Fibroblast of villous mesenchyme (primary cell): ENCODE results near the gene NTM. TPM values are rescaled to one million over a fixed set of nuclear protein-coding genes. Genes with fewer than 3 reads are reported as not detected.

Source experiments
- DNase-seq: peaks from one replicate; pipeline ENCODE4 v3.0.0-alpha.2; 2010; ENCODE audit warnings: low read depth
- H3K4me3 ChIP-seq: 2 replicates; pipeline ENCODE4 v1.5.1; 2011; ENCODE audit warnings: low read depth, mild to moderate bottlenecking, low read length
- total RNA-seq: library from RNA; depleted of rRNA; stranded (reverse); fragments of >200 nt; gene quantifications from 2 replicates; pipeline ENCODE4 v1.2.3, GENCODE V29; 2012
- TF ChIP-seq, protein P1 (sequence below): IDR thresholded peaks from 2 replicates; pipeline ENCODE4 v1.5.1; 2012; ENCODE audit warnings: low read depth, mild to moderate bottlenecking, low read length; ENCODE audit not compliant: insufficient read depth

Gene NTM
- total RNA-seq, 1 donor = 7.3 TPM

DNA sequence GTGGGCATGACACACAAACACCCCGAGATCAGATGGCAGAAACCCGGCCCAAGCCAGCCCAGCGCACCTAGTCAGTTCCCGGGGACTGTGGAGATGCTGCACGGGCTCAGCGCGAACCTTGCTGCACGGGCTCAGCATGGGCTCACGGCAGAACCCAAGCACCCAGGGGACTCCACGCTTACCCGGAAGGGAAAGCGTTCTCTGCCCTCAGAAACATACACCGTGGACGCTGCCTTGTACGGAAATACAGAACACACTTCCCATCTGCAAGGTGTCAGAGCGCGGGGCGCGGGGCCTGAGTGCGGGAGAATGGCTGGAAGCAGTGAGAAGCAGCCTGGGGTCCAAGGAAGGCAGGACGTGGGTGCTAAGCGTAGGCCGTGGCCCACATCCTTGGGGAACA lies 319.9 kb downstream of the NTM start:
- DNase-seq = no peak
- TF ChIP-seq, protein P1, sequence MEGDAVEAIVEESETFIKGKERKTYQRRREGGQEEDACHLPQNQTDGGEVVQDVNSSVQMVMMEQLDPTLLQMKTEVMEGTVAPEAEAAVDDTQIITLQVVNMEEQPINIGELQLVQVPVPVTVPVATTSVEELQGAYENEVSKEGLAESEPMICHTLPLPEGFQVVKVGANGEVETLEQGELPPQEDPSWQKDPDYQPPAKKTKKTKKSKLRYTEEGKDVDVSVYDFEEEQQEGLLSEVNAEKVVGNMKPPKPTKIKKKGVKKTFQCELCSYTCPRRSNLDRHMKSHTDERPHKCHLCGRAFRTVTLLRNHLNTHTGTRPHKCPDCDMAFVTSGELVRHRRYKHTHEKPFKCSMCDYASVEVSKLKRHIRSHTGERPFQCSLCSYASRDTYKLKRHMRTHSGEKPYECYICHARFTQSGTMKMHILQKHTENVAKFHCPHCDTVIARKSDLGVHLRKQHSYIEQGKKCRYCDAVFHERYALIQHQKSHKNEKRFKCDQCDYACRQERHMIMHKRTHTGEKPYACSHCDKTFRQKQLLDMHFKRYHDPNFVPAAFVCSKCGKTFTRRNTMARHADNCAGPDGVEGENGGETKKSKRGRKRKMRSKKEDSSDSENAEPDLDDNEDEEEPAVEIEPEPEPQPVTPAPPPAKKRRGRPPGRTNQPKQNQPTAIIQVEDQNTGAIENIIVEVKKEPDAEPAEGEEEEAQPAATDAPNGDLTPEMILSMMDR = no peak
- H3K4me3 ChIP-seq = no peak overlapping the region

DNA sequence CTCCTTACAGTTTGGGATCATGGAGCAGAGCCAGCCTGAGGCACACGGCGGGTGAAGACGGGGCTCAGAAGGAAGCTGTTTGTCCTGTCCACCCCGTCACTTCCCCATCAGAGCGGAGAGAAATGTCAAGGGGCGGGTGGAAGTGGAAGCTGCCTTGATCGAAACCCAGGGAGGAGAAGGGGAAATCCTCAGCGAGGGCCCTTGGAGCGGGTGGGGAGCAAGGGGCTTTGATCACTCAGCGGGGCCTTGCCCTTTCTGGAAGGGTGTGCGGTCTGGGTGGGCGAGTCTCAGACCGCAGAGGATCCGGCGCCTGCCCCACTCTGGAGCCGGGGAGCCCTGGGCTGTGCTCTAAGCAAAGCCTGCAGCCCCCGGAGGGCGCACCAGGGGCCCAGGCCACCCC lies 320.4 kb downstream of the NTM start:
- H3K4me3 ChIP-seq = no peak overlapping the region
- DNase-seq = no peak
- TF ChIP-seq, protein P1 = no peak

DNA sequence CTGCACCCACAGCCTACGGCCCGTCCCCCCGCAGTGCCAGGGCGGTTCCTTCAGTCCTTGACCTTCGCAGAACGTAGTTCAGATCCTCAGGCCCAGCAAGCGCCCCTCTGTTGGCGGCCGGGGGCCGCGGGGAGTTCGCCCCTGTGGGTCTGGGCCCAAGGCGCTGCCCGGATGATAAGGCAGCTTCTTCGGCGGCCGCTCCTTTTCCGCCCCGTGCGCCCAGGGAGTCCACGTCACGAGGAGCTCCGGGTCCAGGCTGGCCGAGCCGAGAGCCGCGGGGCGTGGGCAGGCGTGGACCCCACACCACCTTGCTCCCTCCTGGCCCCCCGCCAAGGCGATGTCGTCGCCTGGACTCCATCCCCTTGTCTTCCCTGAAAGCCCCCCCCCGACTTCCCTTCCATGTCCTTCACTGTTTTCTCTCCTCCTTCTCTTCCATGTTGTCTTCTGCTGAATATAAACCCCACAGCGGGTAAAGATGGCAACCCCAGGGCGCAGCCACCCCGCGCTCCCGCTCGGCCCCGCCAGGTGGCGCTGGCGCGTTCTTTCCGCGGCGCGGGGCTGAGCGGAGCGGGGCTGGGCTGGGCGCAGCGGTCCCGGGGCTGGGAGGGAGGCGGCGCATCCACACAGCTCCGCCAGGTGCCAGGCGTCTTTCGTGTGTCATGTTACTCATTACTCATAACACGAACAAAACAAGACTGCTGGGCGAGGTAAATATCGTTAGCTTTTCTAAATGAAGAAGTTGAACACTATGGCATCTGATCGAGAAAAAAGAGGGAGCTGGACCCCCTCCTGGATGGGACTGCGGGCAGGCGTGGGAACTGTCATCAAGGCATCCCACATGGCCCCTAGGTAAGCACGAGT lies 321.0 kb downstream of the NTM start:
- no peak overlapping the region for H3K4me3 ChIP-seq
- TF ChIP-seq, protein P1 = peak; percentile 51
- DNase-seq = peak; percentile 3

DNA sequence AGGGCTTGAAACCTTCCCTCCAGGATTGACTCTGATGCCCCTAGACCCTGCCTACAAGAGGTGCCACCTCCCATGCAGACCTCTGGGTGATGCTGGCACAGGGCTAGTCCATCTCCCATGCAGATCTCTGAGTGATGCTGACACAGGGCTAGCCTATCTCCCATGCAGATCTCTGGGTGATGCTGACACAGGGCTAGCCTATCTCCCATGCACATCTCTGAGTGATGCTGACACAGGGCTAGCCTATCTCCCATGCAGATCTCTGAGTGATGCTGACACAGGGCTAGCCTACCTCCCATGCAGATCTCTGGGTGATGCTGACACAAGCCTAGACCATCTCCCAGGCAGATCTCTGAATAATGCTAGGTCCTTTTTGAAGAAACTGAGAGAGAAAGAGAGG lies 321.7 kb downstream of the NTM start:
- H3K4me3 ChIP-seq = no peak overlapping the region
- TF ChIP-seq, protein P1 = no peak
- DNase-seq = no peak

DNA sequence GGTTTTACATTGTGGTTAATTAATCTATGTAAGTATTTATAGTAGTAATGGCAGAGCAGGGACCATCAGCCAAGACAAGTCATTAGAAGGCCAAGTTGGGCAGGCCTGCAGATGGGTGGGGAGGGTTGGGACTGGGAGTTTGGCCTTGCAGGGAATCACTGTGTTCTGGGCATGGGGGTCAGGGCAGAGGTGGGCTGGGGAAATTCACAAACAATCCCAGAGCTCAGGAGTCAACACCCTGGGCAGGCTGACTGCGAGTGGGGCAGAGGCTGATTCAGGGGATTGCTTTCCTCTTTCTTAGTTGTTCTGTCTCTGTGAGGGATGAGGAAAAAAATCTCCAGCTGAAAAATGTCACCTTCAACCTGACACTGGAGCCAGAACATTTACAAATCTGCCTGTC lies 322.5 kb downstream of the NTM start:
- TF ChIP-seq, protein P1 = no peak
- no peak overlapping the region for H3K4me3 ChIP-seq
- no peak for DNase-seq

DNA sequence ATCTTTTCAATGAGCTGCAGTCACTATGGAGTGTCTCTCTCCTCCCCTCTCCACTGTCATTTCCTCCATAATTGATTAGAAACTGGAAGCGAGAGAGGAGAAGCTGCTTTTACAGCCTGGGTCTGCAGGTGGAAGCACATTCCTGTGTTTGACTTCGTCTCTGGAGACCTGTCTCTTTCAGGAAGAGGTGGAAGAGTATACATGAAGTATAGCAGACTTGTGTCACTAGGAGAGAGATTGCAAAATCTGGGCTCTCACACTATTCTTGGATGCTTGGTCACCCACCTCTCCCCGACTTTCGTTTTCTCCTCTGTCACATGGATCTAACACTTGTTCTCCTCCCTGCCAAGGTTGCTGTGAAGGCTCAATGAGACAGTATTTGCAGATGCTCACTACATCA lies 323.3 kb downstream of the NTM start:
- H3K4me3 ChIP-seq = no peak overlapping the region
- DNase-seq = no peak
- TF ChIP-seq, protein P1 = no peak
